HG02870 (cell line): Measurements from ENCODE around the gene PAQR9.

Experiments used
- ATAC-seq: cut with Tn5 transposase; IDR thresholded peaks from one replicate; pipeline ENCODE4 v1.9.1; 2021; ENCODE audit warnings: mild to moderate bottlenecking, moderate library complexity; ENCODE audit not compliant: unreplicated experiment

The PAQR9 gene

GRCh38 chr3:142983318-142983717, 19.8 kb upstream of the PAQR9 start:
- no peak for ATAC-seq

- ATAC-seq, result no peak
Observed at GRCh38 chr3:142982038-142982773, 18.7 kb upstream of the PAQR9 start.

GRCh38 chr3:142981108-142981507, 17.6 kb upstream of the PAQR9 start:
- no peak for ATAC-seq

DNA sequence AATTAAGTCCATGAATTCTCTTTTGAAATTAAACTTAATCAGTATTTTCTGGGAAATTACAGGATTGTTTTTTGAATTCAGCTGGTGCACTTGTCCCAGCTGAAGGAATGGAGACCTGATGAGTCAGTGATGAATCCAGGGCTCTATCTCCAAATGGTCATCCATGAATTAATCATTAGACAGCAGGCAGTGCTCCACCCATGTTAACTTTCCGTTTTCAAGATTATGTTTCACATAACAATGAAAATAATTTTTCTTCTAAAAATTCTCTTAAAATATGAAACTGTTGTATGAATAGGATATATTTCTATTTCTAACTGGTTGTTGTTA, 13.9 kb upstream of the PAQR9 start:
- ATAC-seq, result no peak

GRCh38 chr3:142976621-142977398, 13.3 kb upstream of the PAQR9 start:
- ATAC-seq, result no peak

DNA sequence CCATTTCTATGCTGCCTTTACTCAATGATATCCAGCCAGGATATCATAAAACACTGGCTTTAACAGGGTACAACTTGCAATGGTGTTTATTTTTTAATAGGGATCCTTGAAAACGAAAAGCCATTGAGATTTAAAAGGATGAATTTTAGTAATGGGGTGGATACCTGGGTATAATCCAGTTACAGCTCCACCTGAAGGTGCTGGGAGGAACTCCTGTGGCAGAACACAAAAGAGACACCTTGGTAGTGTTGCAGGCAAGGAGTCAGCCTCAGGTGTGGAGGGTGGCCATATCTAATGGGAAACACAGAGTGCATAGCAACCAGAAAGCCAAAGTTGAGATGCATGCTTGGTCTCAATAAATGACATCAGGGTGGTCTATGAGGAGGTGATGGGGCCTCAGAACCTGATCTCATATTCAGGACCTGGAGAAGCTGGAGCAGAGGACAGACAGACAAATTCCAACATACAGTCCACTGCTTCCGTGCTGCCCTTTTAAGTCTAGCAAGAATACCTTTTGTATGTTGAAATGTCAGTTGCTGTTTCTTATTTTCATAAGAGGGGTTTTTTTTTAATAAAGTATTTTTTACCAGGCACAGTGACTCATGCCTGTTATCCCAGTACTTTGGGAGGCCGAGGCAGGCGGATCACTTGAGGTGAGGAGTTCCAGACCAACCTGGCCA, 12.0 kb upstream of the PAQR9 start:
- ATAC-seq, result no peak

GRCh38 chr3:142973217-142974009, 9.9 kb upstream of the PAQR9 start:
- ATAC-seq, result no peak

- no peak for ATAC-seq
Observed at GRCh38 chr3:142972092-142972753, 8.7 kb upstream of the PAQR9 start.

DNA sequence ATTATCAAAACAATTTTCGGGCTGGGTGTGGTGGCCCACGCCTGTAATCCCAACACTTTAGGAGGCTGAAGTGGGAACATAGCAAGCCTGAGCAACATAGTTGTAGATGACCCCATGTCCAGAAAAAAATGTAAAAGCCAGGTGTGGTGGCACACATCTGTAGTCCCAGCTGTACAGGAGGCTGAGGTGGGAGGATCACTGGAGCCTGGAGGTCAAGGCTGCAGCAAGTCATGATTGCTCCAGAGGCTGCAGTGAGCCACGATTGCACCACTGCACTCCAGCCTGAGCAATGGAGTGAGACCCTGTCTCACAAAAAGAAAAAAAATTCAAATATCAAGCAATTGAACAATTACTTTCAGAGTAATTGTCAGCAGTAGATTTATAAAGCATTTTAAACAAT, 8.0 kb upstream of the PAQR9 start:
- ATAC-seq, result no peak

GRCh38 chr3:142968319-142969025, 5.0 kb upstream of the PAQR9 start:
- no peak for ATAC-seq

GRCh38 chr3:142966808-142967207, 3.3 kb upstream of the PAQR9 start:
- no peak for ATAC-seq

DNA sequence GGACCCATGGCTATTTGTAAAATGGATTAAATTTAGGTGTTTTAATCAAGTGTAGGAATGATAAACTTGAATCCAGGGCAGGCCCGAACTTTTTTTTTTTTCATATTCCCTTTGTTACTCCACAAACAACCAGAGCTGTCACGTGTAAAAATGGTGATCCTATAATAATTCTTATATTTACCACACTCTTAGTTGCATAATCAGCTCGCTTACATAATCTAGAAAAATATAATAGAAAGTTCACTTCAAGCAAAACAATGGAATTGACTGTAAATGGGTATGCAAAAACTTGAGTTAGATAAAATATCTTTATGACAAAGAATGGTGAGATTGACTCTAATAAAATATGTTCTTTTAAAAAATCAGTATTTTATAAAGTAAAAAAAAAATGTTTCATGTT, 2.1 kb upstream of the PAQR9 start:
- ATAC-seq, result no peak

DNA sequence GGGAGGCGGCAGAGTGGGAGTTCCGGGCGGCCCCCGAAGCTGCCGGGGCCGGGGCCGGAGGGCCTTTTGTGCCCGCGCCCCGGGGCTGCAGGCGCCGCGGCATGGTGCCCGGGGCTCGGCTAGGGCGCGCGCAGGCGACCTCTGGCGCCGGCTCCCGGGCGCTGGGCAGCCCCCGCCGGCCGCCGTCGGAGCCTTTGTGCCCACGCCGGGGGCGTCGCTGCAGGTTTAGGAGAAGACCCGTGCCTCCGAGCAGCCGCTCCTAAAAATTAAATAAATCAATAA, 299 bp downstream of the PAQR9 start:
- no peak for ATAC-seq

DNA sequence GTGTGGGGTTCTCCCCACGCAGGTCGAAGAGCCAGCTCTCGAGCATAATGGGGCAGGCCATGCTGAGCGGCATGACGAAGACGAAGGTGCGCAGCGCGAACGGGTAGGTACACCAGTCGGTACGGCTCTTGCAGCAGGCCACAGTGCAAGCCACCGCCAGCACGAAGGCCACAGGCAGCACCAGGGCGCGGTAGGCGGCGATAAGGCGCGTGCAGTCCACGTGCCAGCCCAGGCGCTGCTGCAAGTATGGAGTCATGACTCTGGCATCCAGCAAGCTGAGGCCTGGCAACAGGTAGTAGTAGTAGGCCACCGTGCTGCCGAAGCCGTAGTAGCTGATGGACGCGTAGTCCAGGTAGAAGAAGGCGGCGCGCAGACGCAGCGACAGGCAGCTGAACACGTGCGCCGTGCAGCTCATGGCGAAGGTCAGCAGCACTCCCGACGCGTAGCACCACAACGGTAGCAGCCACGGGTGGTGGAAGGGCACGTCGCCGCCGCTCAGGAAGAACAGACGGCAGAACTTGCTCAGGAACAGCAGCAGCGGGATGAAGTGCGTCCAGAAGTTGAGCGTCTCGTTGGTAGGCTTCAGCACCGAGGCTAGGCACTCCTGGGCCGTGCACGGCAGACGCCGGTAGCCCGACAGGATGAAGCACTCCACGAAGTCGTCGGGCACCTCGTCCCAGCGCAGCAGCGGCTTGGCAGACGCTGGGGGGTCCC, 797 bp downstream of the PAQR9 start:
- ATAC-seq, result no peak

DNA sequence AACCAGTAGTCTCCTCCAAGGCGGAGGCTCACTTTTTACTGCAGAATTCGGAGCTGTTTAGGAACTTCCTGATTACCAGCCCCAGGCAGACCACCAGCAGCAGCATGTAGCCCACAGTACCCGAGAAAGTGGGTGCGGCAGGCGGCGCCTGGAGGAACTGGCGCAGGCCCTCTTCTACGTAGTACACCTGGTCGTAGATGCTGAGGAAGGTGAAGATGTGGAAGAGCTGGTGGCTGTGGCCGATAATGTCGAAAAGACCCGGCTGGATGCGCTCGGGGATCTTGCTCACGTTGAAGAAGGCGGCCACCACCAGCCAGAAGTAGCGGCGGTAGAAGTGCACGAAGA, 1.3 kb downstream of the PAQR9 start:
- ATAC-seq, result no peak

- ATAC-seq, result no peak
Observed at GRCh38 chr3:142961539-142961938, 1.9 kb downstream of the PAQR9 start.

DNA sequence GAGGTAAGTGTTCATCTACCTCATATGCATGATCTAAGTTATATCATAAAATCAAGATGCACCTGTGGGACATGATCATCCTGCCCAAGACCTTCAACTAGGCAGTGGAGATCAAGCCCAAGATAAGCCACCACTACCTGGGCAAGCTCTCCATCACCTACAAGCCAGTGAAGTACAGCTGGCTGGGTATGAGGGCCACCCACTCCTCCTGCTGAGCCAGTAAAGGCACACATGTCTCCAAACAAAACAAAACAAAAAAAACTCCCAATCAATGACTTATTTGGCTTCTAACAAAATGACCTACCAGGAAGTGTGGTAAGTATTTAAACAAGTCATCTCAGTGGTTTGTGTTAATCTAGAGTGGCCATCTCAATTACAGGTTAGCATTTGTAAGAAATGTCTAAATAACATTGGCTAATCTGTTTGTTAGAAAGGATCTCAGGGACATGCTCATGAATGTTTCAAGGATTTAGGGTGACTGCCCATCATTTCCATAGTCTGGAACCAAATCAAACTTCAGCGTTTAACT, 3.1 kb downstream of the PAQR9 start:
- no peak for ATAC-seq

DNA sequence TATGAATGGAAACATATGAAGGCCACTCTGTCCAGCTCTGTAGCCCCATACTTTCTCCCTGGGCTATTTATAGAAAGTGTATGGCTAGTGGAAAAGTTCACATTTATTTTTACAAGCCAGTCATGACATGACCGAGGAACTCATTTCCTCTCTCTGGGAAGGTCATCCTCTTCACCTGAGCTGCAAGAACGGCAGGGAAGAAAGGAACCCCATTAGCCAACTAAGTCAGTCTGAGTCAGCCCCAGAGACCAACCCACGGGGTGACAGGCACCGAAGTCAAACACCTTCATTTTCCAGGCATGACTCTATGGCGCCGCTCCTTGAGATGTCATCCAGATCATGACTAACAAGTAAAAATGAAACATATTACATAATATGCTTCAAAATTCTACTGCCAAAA, 4.8 kb downstream of the PAQR9 start:
- no peak for ATAC-seq

DNA sequence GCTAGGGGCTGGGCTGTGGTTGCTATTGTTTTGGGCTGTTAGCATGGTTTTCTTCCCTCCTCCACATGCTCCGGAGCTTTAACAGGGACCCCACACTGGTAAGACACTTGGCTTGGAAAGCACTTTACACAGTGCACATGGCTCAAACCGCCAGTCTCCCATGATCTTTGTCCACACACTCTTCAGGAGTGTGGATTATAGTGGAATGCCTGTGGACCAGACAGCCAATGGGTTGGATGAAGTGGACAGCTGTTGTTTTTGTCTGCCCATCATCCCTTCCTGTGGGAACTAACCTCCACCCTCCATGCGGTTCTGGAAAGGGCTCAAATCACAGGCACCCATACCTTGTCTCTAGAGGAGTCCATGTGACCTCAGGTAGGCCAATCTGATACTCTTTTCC, 10.0 kb downstream of the PAQR9 start:
- ATAC-seq, result no peak
